Measurements from ENCODE around the gene RABL3.

- TF ChIP-seq CTCF (IDR thresholded peaks at IDR 0.05) (no peak), POLR2A (IDR thresholded peaks at IDR 0.05) (no peak)
Measured at GRCh38 chr3:120680193-120680894, 62.0 kb downstream of the RABL3 start.

Data from breast epithelium (tissue), 3 donors.